HepG2 (cell line): ENCODE results near the gene SUB1. TPM values are rescaled to one million over a fixed set of nuclear protein-coding genes. Genes with fewer than 3 reads are reported as not detected.

Experiments used
- ARNT ChIP-seq: fragments of 450-650 bp; IDR thresholded peaks from 2 replicates; pipeline ENCODE4 v1.6.1; 2017
- ATF7-NPFF ChIP-seq: sonication (generic); formaldehyde crosslinking; IDR thresholded peaks from 2 replicates; pipeline ENCODE4 v1.8.1; 2023; ENCODE audit warnings: mild to moderate bottlenecking, low read depth, missing genetic modification reagents, moderate library complexity
- ATM ChIP-seq: fragments of 450-650 bp; IDR thresholded peaks from 2 replicates; pipeline ENCODE4 v1.7.1; 2017; ENCODE audit warnings: mild to moderate bottlenecking, borderline replicate concordance
- CHD2 ChIP-seq: IDR thresholded peaks from 2 replicates; pipeline ENCODE4 v1.6.1; 2011; ENCODE audit warnings: low read depth, low read length, improper control_type of control experiment
- CREM ChIP-seq, 2 experiments: sonication (generic) in 1 of 2; formaldehyde crosslinking in 1 of 2; IDR thresholded peaks; 2 replicates each; pipeline versions ENCODE4 v1.4.0 to v1.6.1; 2016 to 2020; ENCODE audit warnings: antibody characterized with exemption in 1 of 2, mild to moderate bottlenecking in 1 of 2, missing genetic modification reagents in 1 of 2
- GFI1 ChIP-seq: sonication (generic); formaldehyde crosslinking; IDR thresholded peaks from 2 replicates; pipeline ENCODE4 v1.5.0; 2020; ENCODE audit warnings: missing genetic modification reagents, mild to moderate bottlenecking, borderline replicate concordance
- MBNL3 ChIP-seq: fragments of 250-450 bp; sonication (Bioruptor Pico); conservative IDR thresholded peaks from 2 replicates; pipeline ENCODE4 v1.8.0; 2022; ENCODE audit warnings: mild to moderate bottlenecking, inconsistent platforms
- SKI ChIP-seq: fragments of 450-650 bp; IDR thresholded peaks from one replicate; pipeline ENCODE4 v1.6.1; 2018; ENCODE audit warnings: mild to moderate bottlenecking; ENCODE audit not compliant: partially characterized antibody
- TMF1 ChIP-seq: sonication (generic); formaldehyde crosslinking; IDR thresholded peaks from 2 replicates; pipeline ENCODE4 v1.8.1; 2022; ENCODE audit warnings: low read depth, missing genetic modification reagents
- ZFY ChIP-seq: sonication (generic); formaldehyde crosslinking; IDR thresholded peaks from 2 replicates; pipeline ENCODE4 v1.4.0; 2020; ENCODE audit warnings: missing genetic modification reagents
- ZNF224 ChIP-seq: sonication (generic); formaldehyde crosslinking; IDR thresholded peaks from 2 replicates; pipeline ENCODE4 v1.5.0; 2020; ENCODE audit warnings: mild to moderate bottlenecking, missing genetic modification reagents
- ZNF350 ChIP-seq: sonication (generic); formaldehyde crosslinking; IDR thresholded peaks from 2 replicates; pipeline ENCODE4 v1.4.0; 2020; ENCODE audit warnings: mild to moderate bottlenecking, low read depth, missing genetic modification reagents, borderline replicate concordance
- ZNF558 ChIP-seq: sonication (generic); formaldehyde crosslinking; IDR thresholded peaks from 2 replicates; pipeline ENCODE4 v1.9.0; 2022; ENCODE audit warnings: mild to moderate bottlenecking, missing genetic modification reagents, borderline replicate concordance
- ZNF737 ChIP-seq: sonication (generic); formaldehyde crosslinking; IDR thresholded peaks from 2 replicates; pipeline ENCODE4 v1.5.0; 2020; ENCODE audit warnings: missing genetic modification reagents, mild to moderate bottlenecking, borderline replicate concordance
- ZNF768 ChIP-seq: sonication (generic); formaldehyde crosslinking; IDR thresholded peaks from 2 replicates; pipeline ENCODE4 v1.4.0; 2020; ENCODE audit warnings: missing genetic modification reagents
- ZNF792 ChIP-seq: IDR thresholded peaks from 2 replicates; pipeline ENCODE4 v1.6.1; 2016
- ZSCAN20 ChIP-seq: sonication (generic); formaldehyde crosslinking; IDR thresholded peaks from 2 replicates; pipeline ENCODE4 v1.4.0; 2020; ENCODE audit warnings: missing genetic modification reagents, mild to moderate bottlenecking, borderline replicate concordance
- polyA plus RNA-seq, 8 experiments: library from polyadenylated mRNA; depleted of rRNA in 3 of 8; stranded (reverse) in 7 of 8; unstranded in 1 of 8; fragments of >200 nt; fragmentation: Illumina TruSeq in 4 of 8; extraction: Trizol in 4 of 8; gene quantifications; 2 replicates each; pipeline versions ENCODE4 v1.2.1 to v1.2.3, GENCODE V29; 2011 to 2016; ENCODE audit warnings: low read depth in 4 of 8, missing spikeins in 1 of 8, mixed read lengths in 1 of 8; ENCODE audit not compliant: insufficient read depth in 1 of 8
- total RNA-seq, 5 experiments: library from RNA; depleted of rRNA; stranded (reverse); fragments of >200 nt; fragmentation: Illumina TruSeq; extraction: Trizol; gene quantifications; 2 replicates each; pipeline ENCODE4 v1.2.3, GENCODE V29; 2016; ENCODE audit warnings: low read depth in 1 of 5
- TF ChIP-seq, protein P1 (sequence below): sonication (generic); formaldehyde crosslinking; conservative IDR thresholded peaks from 2 replicates; pipeline ENCODE4 v1.4.0; 2020; ENCODE audit warnings: missing genetic modification reagents
- TF ChIP-seq, protein P2 (sequence below): sonication (generic); formaldehyde crosslinking; IDR thresholded peaks from 2 replicates; pipeline ENCODE4 v1.8.0; 2022; ENCODE audit warnings: mild to moderate bottlenecking, missing genetic modification reagents
- TF ChIP-seq, protein P3 (sequence below): IDR thresholded peaks from 2 replicates; pipeline ENCODE4 v1.6.1; 2016; ENCODE audit warnings: missing genetic modification reagents, missing compliant biosample characterization
- TF ChIP-seq, protein P4 (sequence below): sonication (generic); formaldehyde crosslinking; IDR thresholded peaks from 2 replicates; pipeline ENCODE4 v1.4.0; 2020; ENCODE audit warnings: missing genetic modification reagents
- TF ChIP-seq, protein P5 (sequence below): fragments of 450-650 bp; IDR thresholded peaks from 2 replicates; pipeline ENCODE4 v1.6.1; 2017

SUB1 gene
- total and polyA plus RNA-seq, 2 of the 13 experiments (the other 11 are each of a cell fraction or from before 2014, with no cell fraction given): 182 to 693 TPM

DNA sequence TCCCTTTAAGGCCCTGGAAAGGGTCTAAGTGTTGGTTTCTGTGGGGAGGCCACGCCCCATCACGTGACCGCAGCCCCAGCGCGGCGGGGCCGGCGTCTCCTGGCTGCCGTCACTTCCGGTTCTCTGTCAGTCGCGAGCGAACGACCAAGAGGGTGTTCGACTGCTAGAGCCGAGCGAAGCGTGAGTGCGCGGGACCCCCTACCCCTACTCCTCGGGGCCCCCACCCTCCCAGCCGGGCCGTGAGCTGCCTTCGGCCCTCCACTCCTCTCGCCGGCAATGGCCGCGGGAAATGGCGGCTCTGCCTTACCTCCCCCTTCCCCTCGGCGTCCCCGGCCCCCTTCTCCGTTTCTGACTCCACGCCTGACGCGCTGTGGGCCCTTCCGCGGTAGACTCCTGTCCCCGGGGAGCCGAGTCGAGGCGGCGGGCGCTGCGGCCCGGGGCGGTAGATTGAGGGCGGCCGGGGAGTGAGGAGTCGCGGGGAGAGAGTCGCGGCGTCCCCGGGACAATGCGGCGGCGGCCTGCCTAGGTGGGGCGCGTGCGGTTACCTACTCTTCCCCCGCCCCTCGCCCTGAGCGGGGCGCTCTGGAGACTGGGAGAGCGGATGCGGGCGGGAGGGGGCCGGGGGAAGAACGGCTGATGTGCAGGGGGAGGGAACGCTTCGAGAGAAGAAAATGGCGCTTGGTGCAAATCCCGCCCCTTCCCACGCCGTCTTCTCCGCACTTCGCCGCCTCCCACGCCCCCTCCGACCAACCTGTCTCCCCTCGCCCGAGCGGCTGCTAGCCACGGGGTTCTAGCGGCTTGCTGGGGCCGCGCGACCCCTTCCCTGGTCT lies at the start of gene SUB1 (continued):
- TF ChIP-seq, protein P1, sequence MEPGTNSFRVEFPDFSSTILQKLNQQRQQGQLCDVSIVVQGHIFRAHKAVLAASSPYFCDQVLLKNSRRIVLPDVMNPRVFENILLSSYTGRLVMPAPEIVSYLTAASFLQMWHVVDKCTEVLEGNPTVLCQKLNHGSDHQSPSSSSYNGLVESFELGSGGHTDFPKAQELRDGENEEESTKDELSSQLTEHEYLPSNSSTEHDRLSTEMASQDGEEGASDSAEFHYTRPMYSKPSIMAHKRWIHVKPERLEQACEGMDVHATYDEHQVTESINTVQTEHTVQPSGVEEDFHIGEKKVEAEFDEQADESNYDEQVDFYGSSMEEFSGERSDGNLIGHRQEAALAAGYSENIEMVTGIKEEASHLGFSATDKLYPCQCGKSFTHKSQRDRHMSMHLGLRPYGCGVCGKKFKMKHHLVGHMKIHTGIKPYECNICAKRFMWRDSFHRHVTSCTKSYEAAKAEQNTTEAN (CRISPR knock-in tag): no peak
- TF ChIP-seq ZFY: peak; percentile 67; the same call in 1 of the 2 replicates
- 0 out of 2 replicates have a peak, but pooled peaks have one; percentile 48 for TF ChIP-seq GFI1
- no peak for TF ChIP-seq ATM
- TF ChIP-seq ZNF792: peak; percentile 55; the same call in 1 of the 2 replicates
- no peak for TF ChIP-seq CHD2
- TF ChIP-seq CREM (IDR thresholded peaks at IDR 0.05): peak; percentile 88
- TF ChIP-seq CREM (CRISPR knock-in tag; IDR thresholded peaks at IDR 0.05): no peak
- peak; percentile 46; the same call in 1 of the 2 replicates for TF ChIP-seq TMF1 (CRISPR knock-in tag)
- TF ChIP-seq ATF7-NPFF: peak; percentile 75; the same call in 1 of the 2 replicates
- TF ChIP-seq, protein P2, sequence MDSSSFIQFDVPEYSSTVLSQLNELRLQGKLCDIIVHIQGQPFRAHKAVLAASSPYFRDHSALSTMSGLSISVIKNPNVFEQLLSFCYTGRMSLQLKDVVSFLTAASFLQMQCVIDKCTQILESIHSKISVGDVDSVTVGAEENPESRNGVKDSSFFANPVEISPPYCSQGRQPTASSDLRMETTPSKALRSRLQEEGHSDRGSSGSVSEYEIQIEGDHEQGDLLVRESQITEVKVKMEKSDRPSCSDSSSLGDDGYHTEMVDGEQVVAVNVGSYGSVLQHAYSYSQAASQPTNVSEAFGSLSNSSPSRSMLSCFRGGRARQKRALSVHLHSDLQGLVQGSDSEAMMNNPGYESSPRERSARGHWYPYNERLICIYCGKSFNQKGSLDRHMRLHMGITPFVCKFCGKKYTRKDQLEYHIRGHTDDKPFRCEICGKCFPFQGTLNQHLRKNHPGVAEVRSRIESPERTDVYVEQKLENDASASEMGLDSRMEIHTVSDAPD (CRISPR knock-in tag): no peak
- peak; percentile 68 for TF ChIP-seq ZNF350
- TF ChIP-seq, protein P3, sequence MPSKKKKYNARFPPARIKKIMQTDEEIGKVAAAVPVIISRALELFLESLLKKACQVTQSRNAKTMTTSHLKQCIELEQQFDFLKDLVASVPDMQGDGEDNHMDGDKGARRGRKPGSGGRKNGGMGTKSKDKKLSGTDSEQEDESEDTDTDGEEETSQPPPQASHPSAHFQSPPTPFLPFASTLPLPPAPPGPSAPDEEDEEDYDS: peak; percentile 88
- TF ChIP-seq ZSCAN20 (CRISPR knock-in tag): no peak
- TF ChIP-seq, protein P4, sequence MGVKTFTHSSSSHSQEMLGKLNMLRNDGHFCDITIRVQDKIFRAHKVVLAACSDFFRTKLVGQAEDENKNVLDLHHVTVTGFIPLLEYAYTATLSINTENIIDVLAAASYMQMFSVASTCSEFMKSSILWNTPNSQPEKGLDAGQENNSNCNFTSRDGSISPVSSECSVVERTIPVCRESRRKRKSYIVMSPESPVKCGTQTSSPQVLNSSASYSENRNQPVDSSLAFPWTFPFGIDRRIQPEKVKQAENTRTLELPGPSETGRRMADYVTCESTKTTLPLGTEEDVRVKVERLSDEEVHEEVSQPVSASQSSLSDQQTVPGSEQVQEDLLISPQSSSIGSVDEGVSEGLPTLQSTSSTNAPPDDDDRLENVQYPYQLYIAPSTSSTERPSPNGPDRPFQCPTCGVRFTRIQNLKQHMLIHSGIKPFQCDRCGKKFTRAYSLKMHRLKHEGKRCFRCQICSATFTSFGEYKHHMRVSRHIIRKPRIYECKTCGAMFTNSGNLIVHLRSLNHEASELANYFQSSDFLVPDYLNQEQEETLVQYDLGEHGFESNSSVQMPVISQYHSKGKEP (CRISPR knock-in tag): no peak
- no peak for TF ChIP-seq ZNF737 (CRISPR knock-in tag)
- TF ChIP-seq, protein P5, sequence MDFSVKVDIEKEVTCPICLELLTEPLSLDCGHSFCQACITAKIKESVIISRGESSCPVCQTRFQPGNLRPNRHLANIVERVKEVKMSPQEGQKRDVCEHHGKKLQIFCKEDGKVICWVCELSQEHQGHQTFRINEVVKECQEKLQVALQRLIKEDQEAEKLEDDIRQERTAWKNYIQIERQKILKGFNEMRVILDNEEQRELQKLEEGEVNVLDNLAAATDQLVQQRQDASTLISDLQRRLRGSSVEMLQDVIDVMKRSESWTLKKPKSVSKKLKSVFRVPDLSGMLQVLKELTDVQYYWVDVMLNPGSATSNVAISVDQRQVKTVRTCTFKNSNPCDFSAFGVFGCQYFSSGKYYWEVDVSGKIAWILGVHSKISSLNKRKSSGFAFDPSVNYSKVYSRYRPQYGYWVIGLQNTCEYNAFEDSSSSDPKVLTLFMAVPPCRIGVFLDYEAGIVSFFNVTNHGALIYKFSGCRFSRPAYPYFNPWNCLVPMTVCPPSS: no peak
- TF ChIP-seq ZNF224: 0 out of 2 replicates have a peak, but pooled peaks have one; percentile 69
- TF ChIP-seq ZNF558 (CRISPR knock-in tag): 0 out of 2 replicates have a peak, but pooled peaks have one; percentile 13
- peak; percentile 8; the same call in 1 of the 2 replicates for TF ChIP-seq ZNF768
- no peak for TF ChIP-seq ARNT
- no peak for TF ChIP-seq MBNL3
- peak; percentile 52 for TF ChIP-seq SKI
